ENCODE measurements around the gene WNT8B.

The WNT8B gene

GRCh38 chr10:100528123-100528886 is 65.5 kb downstream of the WNT8B start:
- DNase-seq (ENCODE audit: low spot score): no peak
- TF ChIP-seq CTCF (IDR thresholded peaks at IDR 0.05; ENCODE audit: extremely low read depth, missing control alignments): no peak

GRCh38 chr10:100528921-100529474 is 66.2 kb downstream of the WNT8B start:
- DNase-seq (ENCODE audit: low spot score): no peak
- TF ChIP-seq CTCF (IDR thresholded peaks at IDR 0.05; ENCODE audit: extremely low read depth, missing control alignments): no peak

GRCh38 chr10:100529475-100530298 is 66.9 kb downstream of the WNT8B start, which contains the start of gene NDUFB8:
Gene NDUFB8 (minus strand): TSS chr10:100529871. CDS start chr10:100529851, 20 bp downstream.
- TF ChIP-seq CTCF (IDR thresholded peaks at IDR 0.05; ENCODE audit: extremely low read depth, missing control alignments): no peak
- DNase-seq (ENCODE audit: low spot score): peak; percentile 85

- TF ChIP-seq CTCF (IDR thresholded peaks at IDR 0.05; ENCODE audit: extremely low read depth, missing control alignments): no peak
Measured at GRCh38 chr10:100531761-100532160, 69.0 kb downstream of the WNT8B start.

More at GRCh38 chr10:100531761-100532160, 69.0 kb downstream of the WNT8B start:
- no peak for DNase-seq (ENCODE audit: low spot score)

Measured in GM20000 (cell line).